Gastrocnemius medialis (tissue), 4 donors: Measurements from ENCODE around the gene TMEM51.

Experiments used
- CTCF ChIP-seq, 5 experiments: fragments of 450-650 bp in 3 of 5; fragments of 200-600 bp in 2 of 5; sonication (generic) in 2 of 5; IDR thresholded peaks in 4 of 5; conservative IDR thresholded peaks in 1 of 5; 1 replicate in 4 of 5; 2 replicates in 1 of 5; pipeline ENCODE4 v1.5.1; 2016 to 2019; ENCODE audit warnings: antibody characterized with exemption in 5 of 5, mild to moderate bottlenecking in 3 of 5, moderate library complexity in 3 of 5
- POLR2A ChIP-seq, 2 donors: fragments of 450-650 bp; IDR thresholded peaks; one replicate each; pipeline ENCODE4 v1.6.1; 2017; ENCODE audit warnings: antibody characterized with exemption in 2 of 2, mild to moderate bottlenecking in 2 of 2, moderate library complexity in 2 of 2

- no peak for TF ChIP-seq CTCF (IDR thresholded peaks at IDR 0.05 in 4 of 5, conservative IDR thresholded peaks at IDR 0.05 in 1 of 5)
- no peak for TF ChIP-seq POLR2A (IDR thresholded peaks at IDR 0.05)
These were observed 64.1 kb downstream of the TMEM51 start for GRCh38 chr1:15217654-15218053.
